Mesendoderm (in vitro differentiated cells): Measurements from ENCODE around the gene DPPA5. TPM values are rescaled to one million over a fixed set of nuclear protein-coding genes. Genes with fewer than 3 reads are reported as not detected.

Experiments used
- DNase-seq: peaks from one replicate; pipeline ENCODE4 v3.0.0; 2013
- H2AK5ac ChIP-seq: 2 replicates; pipeline ENCODE4 v1.6.1; 2013; ENCODE audit warnings: low read length, inconsistent platforms
- H2BK120ac ChIP-seq: 2 replicates; pipeline ENCODE4 v1.6.1; 2013; ENCODE audit warnings: low read depth, mild to moderate bottlenecking, low read length, moderate library complexity, mixed read lengths
- H2BK15ac ChIP-seq: replicated peaks from 2 replicates; pipeline ENCODE4 v1.6.1; 2013; ENCODE audit warnings: low read depth, mild to moderate bottlenecking, moderate library complexity
- H2BK5ac ChIP-seq: 2 replicates; pipeline ENCODE4 v1.6.1; 2013; ENCODE audit warnings: low read length, inconsistent platforms
- H3K18ac ChIP-seq: 2 replicates; pipeline ENCODE4 v1.6.1; 2013; ENCODE audit warnings: mild to moderate bottlenecking, low read length, mixed read lengths
- H3K23ac ChIP-seq: one replicate; pipeline ENCODE4 v1.6.1; 2013; ENCODE audit warnings: low read length
- H3K27ac ChIP-seq: 2 replicates; pipeline ENCODE4 v1.5.1; 2013; ENCODE audit warnings: low read depth, mild to moderate bottlenecking, inconsistent platforms, low read length, moderate library complexity
- H3K27me3 ChIP-seq: 2 replicates; pipeline ENCODE4 v1.6.1; 2013; ENCODE audit warnings: low read length, control low read depth, mild to moderate bottlenecking, inconsistent platforms; ENCODE audit not compliant: insufficient read depth, poor library complexity
- H3K36me3 ChIP-seq: 2 replicates; pipeline ENCODE4 v1.6.1; 2013; ENCODE audit warnings: low read length, inconsistent platforms; ENCODE audit not compliant: control insufficient read depth, insufficient read depth
- H3K4ac ChIP-seq: one replicate; pipeline ENCODE4 v1.6.1; 2013; ENCODE audit warnings: low read depth, mild to moderate bottlenecking, low read length, moderate library complexity
- H3K4me1 ChIP-seq: 2 replicates; pipeline ENCODE4 v1.6.1; 2013; ENCODE audit warnings: low read depth, low read length, inconsistent platforms; ENCODE audit not compliant: control insufficient read depth
- H3K4me2 ChIP-seq: 2 replicates; pipeline ENCODE4 v1.6.1; 2013; ENCODE audit warnings: low read length
- H3K4me3 ChIP-seq: 2 replicates; pipeline ENCODE4 v1.5.1; 2013; ENCODE audit warnings: mild to moderate bottlenecking, low read length
- H3K56ac ChIP-seq: one replicate; pipeline ENCODE4 v1.6.1; 2013; ENCODE audit warnings: low read length
- H3K79me1 ChIP-seq: 2 replicates; pipeline ENCODE4 v1.6.1; 2013; ENCODE audit warnings: low read length, inconsistent platforms
- H3K79me2 ChIP-seq: 2 replicates; pipeline ENCODE4 v1.6.1; 2013; ENCODE audit warnings: mild to moderate bottlenecking, low read length; ENCODE audit not compliant: control insufficient read depth, insufficient read depth
- H3K9ac ChIP-seq: 2 replicates; pipeline ENCODE4 v1.6.1; 2013; ENCODE audit warnings: low read length, inconsistent platforms
- H4K5ac ChIP-seq: one replicate; pipeline ENCODE4 v1.6.1; 2013; ENCODE audit warnings: low read length
- H4K8ac ChIP-seq: one replicate; pipeline ENCODE4 v1.6.1; 2013; ENCODE audit warnings: low read depth, mild to moderate bottlenecking, control low read depth, low read length, moderate library complexity
- WGBS: extraction: QIAGEN DNeasy Blood & Tissue Kit; methylation state at CpG from one replicate; pipeline ENCODE4 v1.1.7; 2013; ENCODE audit warnings: low lambda C conversion rate, missing lambda C conversion rate; ENCODE audit not compliant: insufficient coverage; ENCODE audit errors: extremely low coverage; 5-methylcytosine and 5-hydroxymethylcytosine counted together
- polyA plus RNA-seq, 2 experiments: library from polyadenylated mRNA; stranded (reverse); fragments of 200-250 nt; gene quantifications; one replicate each; pipeline ENCODE4 v1.2.3, GENCODE V29; 2013

Gene DPPA5
- polyA plus RNA-seq (2013, experiment 1 of 2): 0.58 TPM
- polyA plus RNA-seq (2013, experiment 2 of 2): 0.49 TPM

DNA sequence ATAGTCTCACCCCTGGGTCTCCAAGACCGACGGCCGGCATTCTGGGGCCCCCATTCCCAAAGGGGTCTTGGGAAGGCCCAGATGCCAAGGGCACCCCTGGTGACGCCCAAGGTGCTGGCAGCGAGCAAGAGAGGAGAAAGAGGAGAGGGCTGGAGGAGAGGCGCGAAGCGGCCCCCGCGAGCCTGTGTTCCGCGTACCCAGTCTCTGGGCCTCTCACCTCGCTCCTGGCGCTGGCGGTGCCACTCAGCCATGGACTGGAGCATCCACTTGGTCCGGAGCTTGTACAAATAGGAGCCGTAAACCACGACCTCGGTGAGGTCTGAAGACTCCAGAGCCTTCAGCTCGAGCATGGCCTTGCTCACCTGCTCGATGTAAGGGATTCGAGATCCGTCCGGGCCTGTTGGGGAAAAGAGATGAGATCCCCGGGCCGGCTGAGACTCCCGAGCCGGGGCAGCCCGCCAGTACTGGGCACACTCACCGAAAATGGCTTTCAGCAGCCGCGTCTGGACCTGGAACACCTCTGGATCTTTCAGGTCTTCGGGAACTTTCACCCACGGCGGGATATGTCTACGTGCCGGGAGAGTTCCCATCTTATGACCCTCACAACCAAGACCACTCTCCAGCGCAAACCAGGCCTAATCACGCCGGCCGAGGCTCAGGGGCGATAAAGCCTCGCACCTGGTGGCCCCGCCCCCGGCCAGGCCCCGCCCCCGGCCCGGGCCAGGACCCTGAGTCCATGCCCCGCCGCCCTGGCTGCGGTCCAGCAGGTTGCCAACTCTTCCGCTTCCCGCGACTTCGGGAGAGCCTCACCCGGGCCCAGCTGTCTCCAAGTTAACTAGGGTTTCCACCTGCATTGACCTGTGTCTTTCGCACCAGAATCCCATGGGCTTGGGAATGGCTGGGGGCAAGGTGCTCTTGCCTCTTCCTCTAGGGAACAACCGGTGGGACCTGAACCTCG is at the start of gene DPPA5:
Gene DPPA5 (minus strand): TSS at position 641 of the 958 bp plus-strand sequence. CDS start 51 bp downstream, at position 590.
- no peak within 1 kb of the TSS for H3K4me3 ChIP-seq
- WGBS: no CpG with 5 or more reads among the region's 59 CpGs
- H3K79me1 ChIP-seq: no peaks in the 10 kb centered on the region
- H3K9ac ChIP-seq: no peak within 1 kb of the TSS
- no peak within 1 kb of the TSS for H2BK120ac ChIP-seq
- no peak within 1 kb of the TSS for H3K4me2 ChIP-seq
- H2AK5ac ChIP-seq: no peak within 1 kb of the TSS
- H2BK15ac ChIP-seq: no peak within 1 kb of the TSS
- H4K5ac ChIP-seq: no peak within 1 kb of the TSS
- H3K27ac ChIP-seq: no peak within 1 kb of the TSS
- H3K56ac ChIP-seq: no peak within 1 kb of the TSS
- no peak within 1 kb of the TSS for H3K4ac ChIP-seq
- no peaks in the 10 kb centered on the region for H3K36me3 ChIP-seq
- no peaks in the 10 kb centered on the region for H3K4me1 ChIP-seq
- H3K23ac ChIP-seq: no peak within 1 kb of the TSS
- no peak for DNase-seq
- H3K79me2 ChIP-seq: no peaks in the 10 kb centered on the region
- H2BK5ac ChIP-seq: no peak within 1 kb of the TSS
- no peak within 1 kb of the TSS for H4K8ac ChIP-seq
- H3K27me3 ChIP-seq: peaks cover 3% of the 10 kb centered on the region
- no peak within 1 kb of the TSS for H3K18ac ChIP-seq

- Histone ChIP-seq H3K27ac (no peak overlapping the region), H2BK5ac (no peak overlapping the region), H3K4me1 (no peaks in the 10 kb centered on the region), H3K27me3 (no peaks in the 10 kb centered on the region), H3K9ac (no peak overlapping the region), H4K5ac (no peak overlapping the region), H4K8ac (no peak overlapping the region), H3K79me2 (no peaks in the 10 kb centered on the region), H3K56ac (no peak overlapping the region), H3K4me2 (no peak overlapping the region), H3K4ac (no peak overlapping the region), H3K36me3 (no peaks in the 10 kb centered on the region), H3K18ac (no peak overlapping the region), H3K4me3 (no peak overlapping the region), H2BK15ac (no peak overlapping the region), H3K79me1 (no peaks in the 10 kb centered on the region), H3K23ac (no peak overlapping the region), H2AK5ac (no peak overlapping the region), H2BK120ac (no peak overlapping the region)
- DNase-seq: no peak
Observed at GRCh38 chr6:73400656-73401055, 46.6 kb upstream of the DPPA5 start.

DNA sequence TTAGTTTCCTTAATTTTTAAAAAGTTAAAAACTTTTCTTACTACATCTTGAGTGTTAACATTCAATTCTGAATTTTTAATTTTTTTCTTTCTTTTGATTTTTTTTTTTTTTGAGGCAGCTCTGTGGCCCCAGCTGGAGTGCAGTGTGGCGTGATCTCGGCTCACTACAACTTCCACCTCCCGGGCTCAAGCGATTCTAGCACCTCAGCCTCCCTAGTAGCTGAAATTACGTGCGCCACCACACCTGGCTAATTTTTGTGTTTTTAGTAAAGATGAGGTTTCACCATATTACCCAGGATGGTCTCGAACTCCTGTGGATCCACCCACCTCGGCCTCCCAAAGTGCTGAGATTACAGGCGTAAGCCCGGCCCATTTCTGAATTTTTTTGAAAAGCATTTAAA is 41.8 kb upstream of the DPPA5 start:
- Histone ChIP-seq H3K79me1 (no peaks in the 10 kb centered on the region), H3K79me2 (no peaks in the 10 kb centered on the region), H3K4me1 (no peaks in the 10 kb centered on the region), H3K4me3 (no peak overlapping the region), H3K23ac (no peak overlapping the region), H3K27me3 (no peaks in the 10 kb centered on the region), H2AK5ac (no peak overlapping the region), H3K18ac (no peak overlapping the region), H3K27ac (no peak overlapping the region), H3K56ac (no peak overlapping the region), H3K4me2 (no peak overlapping the region), H4K5ac (no peak overlapping the region), H3K4ac (no peak overlapping the region), H3K36me3 (no peaks in the 10 kb centered on the region), H4K8ac (no peak overlapping the region), H2BK15ac (no peak overlapping the region), H2BK5ac (no peak overlapping the region), H3K9ac (no peak overlapping the region), H2BK120ac (no peak overlapping the region)
- no peak for DNase-seq
- no CpG with 5 or more reads among the region's 10 CpGs for WGBS

- Histone ChIP-seq H3K18ac (no peak within 1 kb of the TSS), H3K27ac (no peak within 1 kb of the TSS), H3K4me3 (no peak within 1 kb of the TSS), H4K8ac (no peak within 1 kb of the TSS), H2BK5ac (no peak within 1 kb of the TSS), H3K23ac (no peak within 1 kb of the TSS), H3K79me1 (no peaks in the 10 kb centered on the region), H3K36me3 (no peaks in the 10 kb centered on the region), H3K4ac (no peak within 1 kb of the TSS), H3K56ac (no peak within 1 kb of the TSS), H3K4me2 (no peak within 1 kb of the TSS), H4K5ac (no peak within 1 kb of the TSS), H3K4me1 (no peaks in the 10 kb centered on the region), H2BK120ac (no peak within 1 kb of the TSS), H3K9ac (no peak within 1 kb of the TSS), H2AK5ac (no peak within 1 kb of the TSS), H2BK15ac (no peak within 1 kb of the TSS), H3K79me2 (no peaks in the 10 kb centered on the region), H3K27me3 (no peaks in the 10 kb centered on the region)
- no CpG with 5 or more reads among the region's 54 CpGs for WGBS
- peak; percentile 18 for DNase-seq
Observed at GRCh38 chr6:73394577-73395354, 40.7 kb upstream of the DPPA5 start, which contains the start of gene DDX43. Gene DDX43, plus strand, starts transcription at chr6:73394828. Its CDS starts 78 bp downstream, at chr6:73394906.

DNA sequence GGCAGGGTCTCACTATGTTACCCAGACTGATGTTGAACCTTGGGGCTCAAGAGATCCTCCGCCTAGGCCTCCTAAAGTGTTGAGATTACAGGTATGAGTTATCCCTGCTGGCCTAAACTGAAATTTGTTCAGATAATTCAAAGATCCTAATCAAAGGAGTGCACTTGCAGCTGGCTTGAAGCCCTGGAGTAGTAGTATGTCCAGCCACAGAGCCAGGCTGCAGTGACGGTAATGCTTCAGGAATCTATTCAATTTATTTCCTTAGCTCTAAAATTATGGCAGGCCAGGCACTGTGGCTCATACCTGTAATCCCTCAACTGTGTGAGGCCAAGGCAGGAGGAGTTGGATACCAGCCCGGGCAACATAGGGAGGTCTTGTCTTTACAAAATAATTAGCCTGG is 39.2 kb upstream of the DPPA5 start:
- H2BK5ac ChIP-seq: no peak overlapping the region
- no peaks in the 10 kb centered on the region for H3K36me3 ChIP-seq
- H3K4me2 ChIP-seq: no peak overlapping the region
- no peak overlapping the region for H3K27ac ChIP-seq
- H3K79me2 ChIP-seq: no peaks in the 10 kb centered on the region
- H2BK15ac ChIP-seq: no peak overlapping the region
- no peaks in the 10 kb centered on the region for H3K79me1 ChIP-seq
- DNase-seq: no peak
- no peak overlapping the region for H3K56ac ChIP-seq
- H3K4me1 ChIP-seq: peaks cover 2% of the 10 kb centered on the region
- no peak overlapping the region for H3K9ac ChIP-seq
- no peak overlapping the region for H2AK5ac ChIP-seq
- no peak overlapping the region for H3K4me3 ChIP-seq
- H3K18ac ChIP-seq: no peak overlapping the region
- no peak overlapping the region for H3K23ac ChIP-seq
- no peak overlapping the region for H3K4ac ChIP-seq
- no peaks in the 10 kb centered on the region for H3K27me3 ChIP-seq
- no CpG with 5 or more reads among the region's 3 CpGs for WGBS
- H4K5ac ChIP-seq: no peak overlapping the region
- H2BK120ac ChIP-seq: no peak overlapping the region
- no peak overlapping the region for H4K8ac ChIP-seq
